Measurements from ENCODE around the gene PRAMEF27.
"Not testable (repeated sequence)": the region's sequence is repeated elsewhere in the genome, so short reads cannot be mapped to it uniquely, and the experiment has no call there.

Gene PRAMEF27

GRCh38 chr1:13056475-13056874 lies at the start of gene PRAMEF27:
PRAMEF27 (minus strand) TSS chr1:13056575; CDS start chr1:13053659, 2,916 bp downstream.
- not testable (repeated sequence) for DNase-seq

DNA sequence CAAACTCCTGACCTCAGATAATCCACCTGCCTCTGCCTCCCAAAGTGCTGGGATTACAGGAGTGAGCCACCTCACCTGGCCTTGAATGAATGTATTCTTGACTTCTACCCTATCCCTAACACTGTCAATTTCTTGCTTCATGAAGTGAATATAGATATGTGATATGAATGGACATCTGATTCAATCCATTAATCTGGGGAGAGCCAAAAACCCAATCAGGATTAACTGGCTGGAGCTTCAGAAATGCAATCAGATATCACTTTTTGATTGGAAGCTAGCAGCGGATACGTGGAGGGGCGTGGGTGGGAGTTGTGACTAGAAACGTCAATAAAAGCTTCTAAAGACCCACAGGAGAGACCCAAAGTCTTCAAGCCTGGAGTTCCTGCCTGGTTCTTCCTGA lies 14.1 kb upstream of the PRAMEF27 start, which contains the start of gene PRAMEF25:
Gene PRAMEF25, plus strand, starts transcription at position 301 of the 400 bp plus-strand sequence. CDS start 2,920 bp downstream, outside the sequence.
- DNase-seq = not testable (repeated sequence)

GRCh38 chr1:13019846-13020245 lies 36.5 kb downstream of the PRAMEF27 start:
- DNase-seq = not testable (repeated sequence)

GRCh38 chr1:13011932-13012331 lies 44.4 kb downstream of the PRAMEF27 start:
- DNase-seq = not testable (repeated sequence)

DNA sequence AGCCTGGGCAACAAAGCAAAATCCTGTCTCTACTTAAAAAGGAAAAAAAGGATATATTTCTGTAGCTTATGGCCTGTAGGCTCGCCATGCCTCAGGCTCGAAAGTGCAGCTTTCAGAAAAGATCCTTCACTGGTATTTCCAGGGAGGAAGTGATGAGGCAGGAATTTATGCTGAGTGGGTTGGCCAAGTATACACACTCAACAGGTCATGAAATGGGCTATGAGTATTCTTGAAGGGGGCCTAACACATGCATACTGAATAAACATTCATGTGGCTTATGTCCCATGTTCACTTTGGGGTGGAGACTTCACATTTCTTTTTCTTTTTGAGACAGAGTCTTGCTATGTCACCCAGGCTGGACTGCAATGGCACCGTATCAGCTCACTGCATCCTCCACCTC lies 47.0 kb downstream of the PRAMEF27 start:
- DNase-seq = not testable (repeated sequence)

DNA sequence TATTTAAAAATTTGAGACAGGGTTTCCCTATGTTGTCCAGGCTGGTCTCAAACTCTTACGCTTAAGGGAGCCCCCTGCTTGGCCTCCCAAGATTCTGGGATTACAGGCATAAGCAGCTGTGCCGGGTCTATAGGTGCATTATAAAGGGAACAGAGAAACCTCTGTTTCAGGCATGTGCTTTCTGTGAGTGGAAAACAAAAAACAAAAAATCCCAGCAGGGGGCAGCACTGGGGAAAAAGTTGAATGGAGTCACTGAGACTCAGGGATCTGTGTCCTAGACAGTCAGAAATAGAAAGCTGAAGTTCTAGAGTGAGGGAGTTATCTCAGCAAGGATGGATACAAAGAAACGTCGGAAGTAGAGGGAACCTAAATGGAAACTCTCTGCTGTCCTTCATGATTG lies 50.6 kb downstream of the PRAMEF27 start:
- DNase-seq = not testable (repeated sequence)

All from fibroblast of upper back skin (primary cell).